Measurements from ENCODE around the gene PCDHB15. TPM values are rescaled to one million over a fixed set of nuclear protein-coding genes. Genes with fewer than 3 reads are reported as not detected.
A peak's percentile ranks its signal among the peaks of the same experiment; 100 is the strongest.
"Not testable (repeated sequence)": the region's sequence is repeated elsewhere in the genome, so short reads cannot be mapped to it uniquely, and the experiment has no call there.

PCDHB15 gene
- total RNA-seq, 2 donors from 2014 or later: 3.2 to 5.3 TPM

DNA sequence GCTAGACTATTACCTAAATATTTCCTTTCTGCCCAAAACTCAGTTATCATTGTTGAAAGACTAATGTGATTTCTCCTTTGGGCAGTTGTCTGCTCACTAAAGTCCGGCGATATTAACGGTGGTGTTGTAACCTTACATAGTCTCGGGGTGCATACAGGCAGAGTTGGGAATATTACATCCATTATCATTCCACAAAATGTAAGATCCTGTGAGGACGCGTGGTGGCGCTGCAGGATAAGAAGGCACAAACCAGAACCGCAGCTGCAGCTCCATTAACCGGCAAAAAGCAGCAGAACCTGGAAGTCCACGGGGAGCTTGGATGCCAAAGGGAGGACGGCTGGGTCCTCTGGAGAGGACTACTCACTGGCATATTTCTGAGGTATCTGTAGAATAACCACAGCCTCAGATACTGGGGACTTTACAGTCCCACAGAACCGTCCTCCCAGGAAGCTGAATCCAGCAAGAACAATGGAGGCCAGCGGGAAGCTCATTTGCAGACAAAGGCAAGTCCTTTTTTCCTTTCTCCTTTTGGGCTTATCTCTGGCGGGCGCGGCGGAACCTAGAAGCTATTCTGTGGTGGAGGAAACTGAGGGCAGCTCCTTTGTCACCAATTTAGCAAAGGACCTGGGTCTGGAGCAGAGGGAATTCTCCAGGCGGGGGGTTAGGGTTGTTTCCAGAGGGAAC lies 31.4 kb upstream of the PCDHB15 start, which contains the start of gene PCDHB13:
Gene PCDHB13, plus strand, starts transcription at position 264 of the 684 bp plus-strand sequence. Its CDS starts 205 bp downstream, at position 469.
- not testable (repeated sequence) for H3K4me1 ChIP-seq, H3K36me3 ChIP-seq, H3K27me3 ChIP-seq, H3K27ac ChIP-seq
- H3K4me3 ChIP-seq: peak within 1 kb of the TSS; percentile 1 to 37
- peak; percentile 66 for DNase-seq (ENCODE audit: low spot score)
- peaks cover 6 to 86% of the 10 kb centered on the region in 2 donors for H3K9me3 ChIP-seq
- TF ChIP-seq, protein P1, sequence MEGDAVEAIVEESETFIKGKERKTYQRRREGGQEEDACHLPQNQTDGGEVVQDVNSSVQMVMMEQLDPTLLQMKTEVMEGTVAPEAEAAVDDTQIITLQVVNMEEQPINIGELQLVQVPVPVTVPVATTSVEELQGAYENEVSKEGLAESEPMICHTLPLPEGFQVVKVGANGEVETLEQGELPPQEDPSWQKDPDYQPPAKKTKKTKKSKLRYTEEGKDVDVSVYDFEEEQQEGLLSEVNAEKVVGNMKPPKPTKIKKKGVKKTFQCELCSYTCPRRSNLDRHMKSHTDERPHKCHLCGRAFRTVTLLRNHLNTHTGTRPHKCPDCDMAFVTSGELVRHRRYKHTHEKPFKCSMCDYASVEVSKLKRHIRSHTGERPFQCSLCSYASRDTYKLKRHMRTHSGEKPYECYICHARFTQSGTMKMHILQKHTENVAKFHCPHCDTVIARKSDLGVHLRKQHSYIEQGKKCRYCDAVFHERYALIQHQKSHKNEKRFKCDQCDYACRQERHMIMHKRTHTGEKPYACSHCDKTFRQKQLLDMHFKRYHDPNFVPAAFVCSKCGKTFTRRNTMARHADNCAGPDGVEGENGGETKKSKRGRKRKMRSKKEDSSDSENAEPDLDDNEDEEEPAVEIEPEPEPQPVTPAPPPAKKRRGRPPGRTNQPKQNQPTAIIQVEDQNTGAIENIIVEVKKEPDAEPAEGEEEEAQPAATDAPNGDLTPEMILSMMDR (IDR thresholded peaks at IDR 0.05): peak in 1 of 2 donors; percentile 65

DNA sequence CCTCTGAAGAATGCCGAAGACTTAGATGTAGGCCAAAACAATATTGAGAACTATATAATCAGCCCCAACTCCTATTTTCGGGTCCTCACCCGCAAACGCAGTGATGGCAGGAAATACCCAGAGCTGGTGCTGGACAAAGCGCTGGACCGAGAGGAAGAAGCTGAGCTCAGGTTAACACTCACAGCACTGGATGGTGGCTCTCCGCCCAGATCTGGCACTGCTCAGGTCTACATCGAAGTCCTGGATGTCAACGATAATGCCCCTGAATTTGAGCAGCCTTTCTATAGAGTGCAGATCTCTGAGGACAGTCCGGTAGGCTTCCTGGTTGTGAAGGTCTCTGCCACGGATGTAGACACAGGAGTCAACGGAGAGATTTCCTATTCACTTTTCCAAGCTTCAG lies 30.6 kb upstream of the PCDHB15 start:
- not testable (repeated sequence) for H3K4me3 ChIP-seq; DNase-seq (ENCODE audit: low spot score)
- peaks cover 3 to 86% of the 10 kb centered on the region in 2 donors for H3K9me3 ChIP-seq

DNA sequence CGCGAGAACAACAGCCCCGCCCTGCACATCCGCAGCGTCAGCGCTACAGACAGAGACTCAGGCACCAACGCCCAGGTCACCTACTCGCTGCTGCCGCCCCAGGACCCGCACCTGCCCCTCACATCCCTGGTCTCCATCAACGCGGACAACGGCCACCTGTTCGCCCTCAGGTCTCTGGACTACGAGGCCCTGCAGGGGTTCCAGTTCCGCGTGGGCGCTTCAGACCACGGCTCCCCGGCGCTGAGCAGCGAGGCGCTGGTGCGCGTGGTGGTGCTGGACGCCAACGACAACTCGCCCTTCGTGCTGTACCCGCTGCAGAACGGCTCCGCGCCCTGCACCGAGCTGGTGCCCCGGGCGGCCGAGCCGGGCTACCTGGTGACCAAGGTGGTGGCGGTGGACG lies 29.7 kb upstream of the PCDHB15 start:
- not testable (repeated sequence) for H3K4me3 ChIP-seq; H3K4me1 ChIP-seq; H3K27ac ChIP-seq; H3K36me3 ChIP-seq; DNase-seq (ENCODE audit: low spot score); H3K27me3 ChIP-seq
- peaks cover 3 to 87% of the 10 kb centered on the region in 2 donors for H3K9me3 ChIP-seq

More for the DNA sequence above, 30.6 kb upstream of the PCDHB15 start:
- H3K27me3 ChIP-seq, H3K27ac ChIP-seq, H3K4me1 ChIP-seq, H3K36me3 ChIP-seq: not testable (repeated sequence)

DNA sequence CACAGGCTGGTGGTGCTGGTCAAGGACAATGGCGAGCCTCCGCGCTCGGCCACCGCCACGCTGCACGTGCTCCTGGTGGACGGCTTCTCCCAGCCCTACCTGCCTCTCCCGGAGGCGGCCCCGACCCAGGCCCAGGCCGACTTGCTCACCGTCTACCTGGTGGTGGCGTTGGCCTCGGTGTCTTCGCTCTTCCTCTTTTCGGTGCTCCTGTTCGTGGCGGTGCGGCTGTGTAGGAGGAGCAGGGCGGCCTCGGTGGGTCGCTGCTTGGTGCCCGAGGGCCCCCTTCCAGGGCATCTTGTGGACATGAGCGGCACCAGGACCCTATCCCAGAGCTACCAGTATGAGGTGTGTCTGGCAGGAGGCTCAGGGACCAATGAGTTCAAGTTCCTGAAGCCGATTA lies 29.2 kb upstream of the PCDHB15 start:
- H3K9me3 ChIP-seq: peaks cover 3 to 89% of the 10 kb centered on the region in 2 donors
- not testable (repeated sequence) for H3K4me1 ChIP-seq; H3K4me3 ChIP-seq; H3K36me3 ChIP-seq; DNase-seq (ENCODE audit: low spot score); H3K27me3 ChIP-seq; H3K27ac ChIP-seq

DNA sequence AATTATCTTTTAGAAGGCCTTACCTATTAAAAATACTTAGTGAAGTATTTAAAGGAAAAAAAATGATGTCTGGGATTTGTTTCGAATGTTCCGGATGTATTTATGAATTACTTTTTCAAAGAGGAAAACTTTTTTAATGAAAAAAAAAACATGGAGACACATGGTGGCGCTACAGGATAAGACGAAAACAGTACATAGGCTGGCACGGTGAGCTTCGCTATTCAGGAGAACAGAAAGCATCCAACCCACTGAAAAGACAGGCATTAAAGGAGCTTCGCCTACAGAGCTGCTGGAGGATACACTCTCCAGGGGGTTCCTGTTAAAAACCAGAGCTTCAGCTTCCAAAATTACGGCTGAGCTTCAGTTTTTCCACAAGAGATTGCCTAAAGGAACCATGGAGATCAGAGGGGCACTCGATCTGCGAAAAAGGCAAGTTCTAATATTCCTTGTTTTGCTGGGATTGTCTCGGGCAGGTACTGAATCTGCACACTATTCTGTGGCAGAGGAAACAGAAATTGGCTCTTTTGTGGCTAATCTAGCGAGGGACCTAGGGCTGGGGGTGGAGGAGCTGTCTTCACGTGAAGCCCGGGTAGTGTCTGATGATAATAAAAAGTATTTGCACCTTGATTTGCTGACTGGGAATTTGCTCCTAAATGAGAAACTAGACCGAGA lies 21.9 kb upstream of the PCDHB15 start, which contains the start of gene PCDHB14:
Gene PCDHB14, plus strand, starts transcription at position 232 of the 672 bp plus-strand sequence. Its CDS starts 163 bp downstream, at position 395.
- DNase-seq (ENCODE audit: low spot score): no peak
- Histone ChIP-seq H3K4me1 (no peaks in the 10 kb centered on the region), H3K27me3 (no peaks in the 10 kb centered on the region), H3K9me3 (peaks cover 24 to 95% of the 10 kb centered on the region in 2 donors), H3K4me3 (no peak within 1 kb of the TSS), H3K27ac (no peak within 1 kb of the TSS), H3K36me3 (peaks cover 3% of the 10 kb centered on the region)
- TF ChIP-seq, protein P1 (IDR thresholded peaks at IDR 0.05): peak in 1 of 2 donors; percentile 20

DNA sequence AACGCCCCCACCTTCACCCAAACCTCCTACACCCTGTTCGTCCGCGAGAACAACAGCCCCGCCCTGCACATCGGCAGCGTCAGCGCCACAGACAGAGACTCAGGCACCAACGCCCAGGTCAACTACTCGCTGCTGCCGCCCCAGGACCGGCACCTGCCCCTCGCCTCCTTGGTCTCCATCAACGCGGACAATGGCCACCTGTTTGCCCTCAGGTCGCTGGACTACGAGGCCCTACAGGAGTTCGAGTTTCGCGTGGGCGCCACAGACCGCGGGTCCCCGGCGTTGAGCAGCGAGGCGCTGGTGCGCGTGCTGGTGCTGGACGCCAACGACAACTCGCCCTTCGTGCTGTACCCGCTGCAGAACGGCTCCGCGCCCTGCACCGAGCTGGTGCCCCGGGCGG lies 20.4 kb upstream of the PCDHB15 start:
- not testable (repeated sequence) for H3K4me3 ChIP-seq; H3K27me3 ChIP-seq; H3K36me3 ChIP-seq; H3K4me1 ChIP-seq; H3K27ac ChIP-seq; DNase-seq (ENCODE audit: low spot score)
- H3K9me3 ChIP-seq: peaks cover 24 to 87% of the 10 kb centered on the region in 2 donors

DNA sequence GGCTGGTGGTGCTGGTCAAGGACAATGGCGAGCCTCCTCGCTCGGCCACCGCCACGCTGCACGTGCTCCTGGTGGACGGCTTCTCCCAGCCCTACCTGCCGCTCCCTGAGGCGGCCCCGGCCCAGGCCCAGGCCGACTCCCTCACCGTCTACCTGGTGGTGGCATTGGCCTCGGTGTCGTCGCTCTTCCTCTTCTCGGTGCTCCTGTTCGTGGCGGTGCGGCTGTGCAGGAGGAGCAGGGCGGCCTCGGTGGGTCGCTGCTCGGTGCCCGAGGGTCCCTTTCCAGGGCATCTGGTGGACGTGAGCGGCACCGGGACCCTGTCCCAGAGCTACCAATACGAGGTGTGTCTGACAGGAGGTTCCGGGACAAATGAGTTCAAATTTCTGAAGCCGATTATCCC lies 19.8 kb upstream of the PCDHB15 start:
- DNase-seq (ENCODE audit: low spot score); H3K4me3 ChIP-seq: not testable (repeated sequence)
- H3K9me3 ChIP-seq: peaks cover 24 to 86% of the 10 kb centered on the region in 2 donors

DNA sequence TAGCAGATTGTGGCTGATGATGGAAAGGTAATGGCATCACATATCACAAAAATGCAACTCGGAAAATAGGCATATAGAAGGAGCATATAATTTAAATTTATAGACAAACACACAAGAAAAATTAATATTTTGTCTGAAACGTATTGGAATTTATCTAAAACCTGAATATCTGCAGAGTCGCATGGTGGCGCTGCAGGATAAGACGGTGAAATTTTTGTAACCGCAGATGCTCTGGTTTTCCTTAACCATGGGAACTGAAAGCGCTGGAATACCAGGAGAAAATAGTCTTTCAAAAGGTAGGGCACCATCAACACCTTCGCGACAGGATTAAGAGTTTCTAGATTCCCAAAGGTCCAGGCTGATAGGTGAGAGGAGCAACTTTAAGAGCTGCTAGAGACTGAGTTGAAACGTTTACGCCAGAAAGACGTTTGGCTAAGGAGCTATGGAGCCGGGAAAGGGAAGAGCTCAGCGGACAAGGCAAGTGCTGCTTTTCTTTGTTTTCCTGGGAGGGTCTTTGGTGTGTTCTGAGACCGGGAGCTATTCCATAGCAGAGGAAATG lies 11.0 kb upstream of the PCDHB15 start:
- Histone ChIP-seq H3K4me3 (no peak overlapping the region), H3K4me1 (no peaks in the 10 kb centered on the region), H3K36me3 (no peaks in the 10 kb centered on the region), H3K9me3 (peaks cover 10 to 92% of the 10 kb centered on the region in 2 donors), H3K27me3 (no peaks in the 10 kb centered on the region), H3K27ac (no peak overlapping the region)
- TF ChIP-seq, protein P1 (IDR thresholded peaks at IDR 0.05): no peak
- no peak for DNase-seq (ENCODE audit: low spot score)

More for the DNA sequence above, 19.8 kb upstream of the PCDHB15 start:
- H3K4me1 ChIP-seq, H3K36me3 ChIP-seq, H3K27ac ChIP-seq, H3K27me3 ChIP-seq: not testable (repeated sequence)

DNA sequence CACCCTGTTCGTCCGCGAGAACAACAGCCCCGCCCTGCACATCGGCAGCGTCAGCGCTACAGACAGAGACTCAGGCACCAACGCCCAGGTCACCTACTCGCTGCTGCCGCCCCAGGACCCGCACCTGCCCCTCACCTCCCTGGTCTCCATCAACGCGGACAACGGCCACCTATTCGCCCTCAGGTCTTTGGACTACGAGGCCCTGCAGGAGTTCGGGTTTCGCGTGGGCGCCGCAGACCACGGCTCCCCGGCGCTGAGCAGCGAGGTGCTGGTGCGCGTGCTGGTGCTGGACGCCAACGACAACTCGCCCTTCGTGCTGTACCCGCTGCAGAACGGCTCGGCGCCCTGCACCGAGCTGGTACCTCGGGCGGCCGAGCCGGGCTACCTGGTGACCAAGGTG lies 9.3 kb upstream of the PCDHB15 start:
- H3K36me3 ChIP-seq; H3K27me3 ChIP-seq; H3K27ac ChIP-seq; H3K4me3 ChIP-seq; H3K4me1 ChIP-seq; DNase-seq (ENCODE audit: low spot score): not testable (repeated sequence)
- peaks cover 10 to 100% of the 10 kb centered on the region in 2 donors for H3K9me3 ChIP-seq
